Measurements from ENCODE around the gene LMBR1. TPM values are rescaled to one million over a fixed set of nuclear protein-coding genes. Genes with fewer than 3 reads are reported as not detected.
"Not testable (repeated sequence)": the region's sequence is repeated elsewhere in the genome, so short reads cannot be mapped to it uniquely, and the experiment has no call there.

LMBR1 gene
- total RNA-seq, 1 donor from 2014 or later: 45.0 TPM

GRCh38 chr7:156698512-156698911 is 194.5 kb downstream of the LMBR1 start:
- DNase-seq (ENCODE audit: low read depth): not testable (repeated sequence)

GRCh38 chr7:156697283-156697682 is 195.7 kb downstream of the LMBR1 start:
- not testable (repeated sequence) for DNase-seq (ENCODE audit: low read depth)

- no peak for DNase-seq (ENCODE audit: low read depth)
These were observed 199.4 kb downstream of the LMBR1 start for GRCh38 chr7:156693627-156694026.

GRCh38 chr7:156692849-156693248 is 200.1 kb downstream of the LMBR1 start:
- DNase-seq (ENCODE audit: low read depth): no peak

- no peak for DNase-seq (ENCODE audit: low read depth)
These were observed 201.2 kb downstream of the LMBR1 start for GRCh38 chr7:156691764-156692163.

GRCh38 chr7:156684661-156685060 is 208.3 kb downstream of the LMBR1 start:
- no peak for DNase-seq (ENCODE audit: low read depth)

GRCh38 chr7:156684251-156684650 is 208.7 kb downstream of the LMBR1 start:
- no peak for DNase-seq (ENCODE audit: low read depth)

- DNase-seq (ENCODE audit: low read depth): no peak
These were observed 210.1 kb downstream of the LMBR1 start for GRCh38 chr7:156682928-156683327.

GRCh38 chr7:156680281-156680680 is 212.7 kb downstream of the LMBR1 start:
- peak; percentile 68 for DNase-seq (ENCODE audit: low read depth)

- no peak for DNase-seq (ENCODE audit: low read depth)
These were observed 215.5 kb downstream of the LMBR1 start for GRCh38 chr7:156677374-156678054.

- DNase-seq (ENCODE audit: low read depth): no peak
These were observed 216.7 kb downstream of the LMBR1 start for GRCh38 chr7:156676263-156676662.

GRCh38 chr7:156675721-156676120 is 217.3 kb downstream of the LMBR1 start:
- DNase-seq (ENCODE audit: low read depth): no peak

GRCh38 chr7:156673902-156674301 is 219.1 kb downstream of the LMBR1 start:
- no peak for DNase-seq (ENCODE audit: low read depth)

GRCh38 chr7:156673454-156673853 is 219.5 kb downstream of the LMBR1 start:
- peak; percentile 49 for DNase-seq (ENCODE audit: low read depth)

- no peak for DNase-seq (ENCODE audit: low read depth)
These were observed 223.8 kb downstream of the LMBR1 start for GRCh38 chr7:156669035-156669828.

GRCh38 chr7:156668130-156668741 is 224.7 kb downstream of the LMBR1 start:
- no peak for DNase-seq (ENCODE audit: low read depth)

GRCh38 chr7:156667110-156667426 is 225.9 kb downstream of the LMBR1 start:
- DNase-seq (ENCODE audit: low read depth): no peak

GRCh38 chr7:156666368-156667109 is 226.4 kb downstream of the LMBR1 start:
- DNase-seq (ENCODE audit: low read depth): no peak

- DNase-seq (ENCODE audit: low read depth): no peak
These were observed 227.9 kb downstream of the LMBR1 start for GRCh38 chr7:156665101-156665500.

- no peak for DNase-seq (ENCODE audit: low read depth)
These were observed 230.7 kb downstream of the LMBR1 start for GRCh38 chr7:156662277-156662676.

GRCh38 chr7:156661637-156662036 is 231.3 kb downstream of the LMBR1 start:
- no peak for DNase-seq (ENCODE audit: low read depth)

- DNase-seq (ENCODE audit: low read depth): peak; percentile 28
These were observed 233.0 kb downstream of the LMBR1 start for GRCh38 chr7:156659961-156660360.

All from myocyte (in vitro differentiated cells).